ENCODE data around the gene GABRR3.

Gene GABRR3

GRCh38 chr3:97957617-97958311, 77.4 kb downstream of the GABRR3 start:
- no peak for DNase-seq (ENCODE audit: low read depth in 2 of 2)

- DNase-seq (ENCODE audit: low read depth in 2 of 2): no peak
These were observed 79.1 kb downstream of the GABRR3 start for GRCh38 chr3:97956051-97956450.

- DNase-seq (ENCODE audit: low read depth in 2 of 2): no peak
These were observed 80.8 kb downstream of the GABRR3 start for GRCh38 chr3:97954228-97954827.

GRCh38 chr3:97952872-97953271, 82.2 kb downstream of the GABRR3 start:
- no peak for DNase-seq (ENCODE audit: low read depth in 2 of 2)

GRCh38 chr3:97952280-97952679, 82.8 kb downstream of the GABRR3 start:
- no peak for DNase-seq (ENCODE audit: low read depth in 2 of 2)

GRCh38 chr3:97950360-97950759, 84.8 kb downstream of the GABRR3 start:
- no peak for DNase-seq (ENCODE audit: low read depth in 2 of 2)

GRCh38 chr3:97949743-97950142, 85.4 kb downstream of the GABRR3 start:
- DNase-seq (ENCODE audit: low read depth in 2 of 2): no peak

GRCh38 chr3:97949110-97949485, 86.0 kb downstream of the GABRR3 start:
- no peak for DNase-seq (ENCODE audit: low read depth in 2 of 2)

GRCh38 chr3:97948351-97949109, 86.6 kb downstream of the GABRR3 start:
- no peak for DNase-seq (ENCODE audit: low read depth in 2 of 2)

GRCh38 chr3:97942801-97943546, 92.1 kb downstream of the GABRR3 start:
- DNase-seq (ENCODE audit: low read depth in 2 of 2): no peak

- DNase-seq (ENCODE audit: low read depth in 2 of 2): no peak
These were observed 95.1 kb downstream of the GABRR3 start for GRCh38 chr3:97940034-97940433.

- no peak for DNase-seq (ENCODE audit: low read depth in 2 of 2)
These were observed 95.7 kb downstream of the GABRR3 start for GRCh38 chr3:97939401-97939800.

- no peak for DNase-seq (ENCODE audit: low read depth in 2 of 2)
These were observed 96.7 kb downstream of the GABRR3 start for GRCh38 chr3:97938444-97938843.

- no peak for DNase-seq (ENCODE audit: low read depth in 2 of 2)
These were observed 97.9 kb downstream of the GABRR3 start for GRCh38 chr3:97937205-97937604.

GRCh38 chr3:97935842-97936241, 99.3 kb downstream of the GABRR3 start:
- DNase-seq (ENCODE audit: low read depth in 2 of 2): no peak
